Spleen (tissue), 11 donors: ENCODE data around the gene CDNF. TPM values are rescaled to one million over a fixed set of nuclear protein-coding genes. Genes with fewer than 3 reads are reported as not detected.

Source experiments
- DNase-seq: peaks from one replicate; pipeline ENCODE4 v3.0.0-alpha.2; 2020
- H3K27ac ChIP-seq, 8 donors: fragments of 200-600 bp; sonication (generic) in 7 of 8; 1 replicate in 4 of 8; 2 replicates in 4 of 8; pipeline versions ENCODE4 v1.5.0 to v1.8.0; 2016 to 2021; ENCODE audit warnings: inconsistent platforms in 4 of 8, mild to moderate bottlenecking in 4 of 8, moderate library complexity in 1 of 8
- H3K27me3 ChIP-seq, 7 donors: fragments of 200-600 bp; sonication (generic) in 6 of 7; replicated peaks in 1 of 7; 1 replicate in 4 of 7; 2 replicates in 3 of 7; pipeline versions ENCODE4 v1.5.0 to v1.8.0; 2016 to 2021; ENCODE audit warnings: inconsistent platforms in 3 of 7, mild to moderate bottlenecking in 1 of 7
- H3K36me3 ChIP-seq, 6 donors: fragments of 200-600 bp; sonication (generic) in 5 of 6; 1 replicate in 4 of 6; 2 replicates in 2 of 6; pipeline versions ENCODE4 v1.5.0 to v1.8.0; 2016 to 2021; ENCODE audit warnings: inconsistent platforms in 2 of 6
- H3K4me1 ChIP-seq, 6 donors: fragments of 200-600 bp; sonication (generic) in 5 of 6; 1 replicate in 3 of 6; 2 replicates in 3 of 6; pipeline versions ENCODE4 v1.5.0 to v1.8.0; 2016 to 2021; ENCODE audit warnings: inconsistent platforms in 3 of 6
- H3K4me3 ChIP-seq, 8 donors: fragments of 200-600 bp; sonication (generic) in 7 of 8; 1 replicate in 4 of 8; 2 replicates in 4 of 8; pipeline versions ENCODE4 v1.5.0 to v1.8.0; 2016 to 2021; ENCODE audit warnings: inconsistent platforms in 4 of 8, mild to moderate bottlenecking in 4 of 8, moderate library complexity in 2 of 8
- H3K9me3 ChIP-seq, 8 donors: fragments of 200-600 bp; sonication (generic) in 7 of 8; 1 replicate in 4 of 8; 2 replicates in 4 of 8; pipeline versions ENCODE4 v1.5.0 to v1.8.0; 2016 to 2021; ENCODE audit warnings: inconsistent platforms in 4 of 8
- POLR2A ChIP-seq, 3 donors: fragments of 450-650 bp; IDR thresholded peaks; one replicate each; pipeline ENCODE4 v1.5.1; 2017; ENCODE audit warnings: antibody characterized with exemption in 3 of 3, mild to moderate bottlenecking in 1 of 3
- POLR2AphosphoS5 ChIP-seq, 3 donors: sonication (generic); formaldehyde crosslinking; IDR thresholded peaks; one replicate each; pipeline ENCODE4 v1.5.1; 2017; ENCODE audit warnings: antibody characterized with exemption in 3 of 3
- WGBS, 5 donors: extraction: QIAGEN DNeasy Blood & Tissue Kit in 3 of 5; methylation state at CpG; one replicate each; pipeline versions ENCODE4 v1.1.5 to v1.1.7; 2013 to 2018; 5-methylcytosine and 5-hydroxymethylcytosine counted together
- intact Hi-C: fragments of 100-400 bp; cut with DNase I; formaldehyde crosslinking; loops from one replicate; pipeline ENCODE4 v1.15.0; 2023; ENCODE audit warnings: low total_unique reads
- polyA plus RNA-seq, 3 donors: library from polyadenylated mRNA; stranded (reverse); fragments of 200-250 nt; gene quantifications; one replicate each; pipeline ENCODE4 v1.2.1, GENCODE V29; 2013
- total RNA-seq, 7 donors: library from RNA; depleted of rRNA in 3 of 7; stranded (reverse); fragments of >200 nt in 3 of 7; fragmentation: NEBNext Ultra II Directional in 4 of 7; extraction: Animal tissue kit (Norgen Biotek cat#: 25700) in 4 of 7; gene quantifications; one replicate each; pipeline versions ENCODE4 v1.1.0 to v1.2.1, GENCODE V29; 2016 to 2021
- TF ChIP-seq, protein P1 (sequence below), 11 experiments: fragments of 200-600 bp in 7 of 11; fragments of 450-650 bp in 4 of 11; sonication (generic) in 4 of 11; IDR thresholded peaks in 8 of 11; conservative IDR thresholded peaks in 3 of 11; 1 replicate in 7 of 11; 2 replicates in 4 of 11; pipeline versions ENCODE4 v1.4.0 to v1.8.0; 2016 to 2021; ENCODE audit warnings: antibody characterized with exemption in 11 of 11, inconsistent platforms in 4 of 11, mild to moderate bottlenecking in 1 of 11
- donor health status: healthy with polysubstance abuse.
- donor health status: DM: no; HTN: no; CAD: no; lungs with moderate emphysema.
- donor health status: DM: no; HTN: no; CAD: no.
- donor health status: Bipolar disorder and iron deficiency.
- donor health status: healthy.
- donor health status: DM: no; HTN: no; CAD: no.
- donor health status: DM: yes; HTN: yes; CAD: no.

CDNF gene
- total and polyA plus RNA-seq, 10 donors: 0.67 to 2.5 (median 1.5) TPM; not detected in 1

DNA sequence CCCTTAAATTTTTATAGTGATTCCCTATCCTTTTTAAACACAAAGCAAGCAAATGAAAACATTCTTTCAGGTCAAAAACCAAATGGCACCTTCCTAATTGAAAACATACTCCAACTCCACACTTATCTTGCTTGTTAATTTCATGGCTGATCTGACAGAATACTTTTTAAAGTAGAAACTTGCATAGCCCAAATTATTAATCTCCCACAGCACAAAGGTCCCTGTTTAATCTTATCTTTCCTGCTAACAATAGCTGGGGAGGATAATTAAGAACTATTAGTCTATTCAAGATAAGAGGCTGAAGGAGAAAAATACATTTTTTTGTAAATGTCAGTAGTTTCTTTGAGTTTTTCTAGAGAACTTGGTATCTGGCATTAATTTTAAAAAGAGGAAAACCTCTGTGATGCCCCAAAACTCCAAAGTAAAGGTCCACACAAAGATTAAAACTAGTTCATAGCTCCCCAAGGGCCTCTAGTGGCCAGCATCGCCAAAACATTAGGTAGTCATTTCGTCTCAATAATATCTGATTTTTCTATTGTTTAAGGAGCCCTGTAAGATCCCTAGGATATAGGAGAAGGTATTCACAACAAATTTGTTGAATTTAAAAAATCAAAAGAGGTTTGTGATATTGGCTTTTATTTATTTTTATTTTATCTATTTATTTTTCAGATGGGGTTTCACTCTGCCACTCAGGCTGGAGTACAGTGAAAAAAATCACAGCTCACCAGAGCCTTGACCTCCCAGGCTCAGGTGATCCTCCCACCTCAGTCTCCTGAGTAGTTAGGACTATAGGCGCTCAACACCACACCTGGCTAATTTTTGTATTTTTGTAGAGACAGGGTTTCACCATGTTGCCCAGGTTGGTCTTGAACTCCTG lies 14.7 kb downstream of the CDNF start:
- no peaks in the 10 kb centered on the region for H3K36me3 ChIP-seq
- H3K9me3 ChIP-seq: no peaks in the 10 kb centered on the region
- H3K4me3 ChIP-seq: no peak overlapping the region
- H3K27ac ChIP-seq: no peak overlapping the region
- WGBS, 5 donors: 28 to 36% (median 35%) methylated on average over 3 of the region's 3 CpGs
- TF ChIP-seq, protein P1, sequence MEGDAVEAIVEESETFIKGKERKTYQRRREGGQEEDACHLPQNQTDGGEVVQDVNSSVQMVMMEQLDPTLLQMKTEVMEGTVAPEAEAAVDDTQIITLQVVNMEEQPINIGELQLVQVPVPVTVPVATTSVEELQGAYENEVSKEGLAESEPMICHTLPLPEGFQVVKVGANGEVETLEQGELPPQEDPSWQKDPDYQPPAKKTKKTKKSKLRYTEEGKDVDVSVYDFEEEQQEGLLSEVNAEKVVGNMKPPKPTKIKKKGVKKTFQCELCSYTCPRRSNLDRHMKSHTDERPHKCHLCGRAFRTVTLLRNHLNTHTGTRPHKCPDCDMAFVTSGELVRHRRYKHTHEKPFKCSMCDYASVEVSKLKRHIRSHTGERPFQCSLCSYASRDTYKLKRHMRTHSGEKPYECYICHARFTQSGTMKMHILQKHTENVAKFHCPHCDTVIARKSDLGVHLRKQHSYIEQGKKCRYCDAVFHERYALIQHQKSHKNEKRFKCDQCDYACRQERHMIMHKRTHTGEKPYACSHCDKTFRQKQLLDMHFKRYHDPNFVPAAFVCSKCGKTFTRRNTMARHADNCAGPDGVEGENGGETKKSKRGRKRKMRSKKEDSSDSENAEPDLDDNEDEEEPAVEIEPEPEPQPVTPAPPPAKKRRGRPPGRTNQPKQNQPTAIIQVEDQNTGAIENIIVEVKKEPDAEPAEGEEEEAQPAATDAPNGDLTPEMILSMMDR (IDR thresholded peaks at IDR 0.05 in 8 of 11, conservative IDR thresholded peaks at IDR 0.05 in 3 of 11): peak in 10 of 11 experiments; percentile 34 to 66 (median 53)
- TF ChIP-seq POLR2AphosphoS5 (IDR thresholded peaks at IDR 0.05): no peak
- peaks cover 0 to 15% (median 7%) of the 10 kb centered on the region in 6 donors for H3K4me1 ChIP-seq
- intact Hi-C loops: loop anchor here (5.0 kb wide), 1 partner anchor 281 kb away; no protein-coding TSS in a partner anchor
- DNase-seq: no peak
- no peaks in the 10 kb centered on the region for H3K27me3 ChIP-seq

DNA sequence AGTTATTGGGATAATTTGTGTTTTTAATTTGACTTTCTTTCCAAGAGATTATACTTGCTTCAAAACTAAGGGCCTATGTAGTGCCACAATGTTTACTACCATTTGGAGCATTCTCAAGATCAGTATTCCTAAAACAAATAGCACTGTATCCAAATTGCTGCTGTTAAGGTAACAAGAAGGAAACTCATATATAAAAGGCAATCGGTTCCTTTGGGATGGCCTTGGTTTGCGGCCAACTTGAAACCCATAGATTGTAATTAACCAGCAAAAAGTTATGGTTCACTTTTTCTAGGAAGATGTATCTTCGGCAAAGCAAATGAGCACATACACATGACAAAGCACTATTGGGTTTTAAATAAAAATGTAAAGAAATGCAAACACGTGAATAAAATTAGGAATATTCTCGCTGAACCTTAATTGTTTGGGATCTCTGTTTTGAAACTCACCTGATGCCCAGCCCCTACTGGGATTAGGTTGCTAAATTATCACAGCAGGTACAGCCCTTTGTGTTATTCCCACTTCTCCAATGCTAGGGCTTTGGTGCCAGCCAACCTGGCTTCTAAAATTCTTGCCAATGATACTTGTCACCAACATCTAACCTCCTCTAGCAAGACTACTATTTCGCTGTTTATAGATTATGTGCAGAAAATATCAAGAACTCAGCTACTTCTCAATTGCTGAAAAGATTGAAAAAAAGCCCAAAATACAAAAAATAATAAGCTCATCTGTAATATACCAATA lies 16.0 kb downstream of the CDNF start:
- no peaks in the 10 kb centered on the region for H3K36me3 ChIP-seq
- DNase-seq: no peak
- H3K27me3 ChIP-seq: no peaks in the 10 kb centered on the region
- TF ChIP-seq, protein P1 (IDR thresholded peaks at IDR 0.05 in 8 of 11, conservative IDR thresholded peaks at IDR 0.05 in 3 of 11): no peak
- TF ChIP-seq POLR2AphosphoS5 (IDR thresholded peaks at IDR 0.05) (no peak), POLR2A (IDR thresholded peaks at IDR 0.05) (no peak)
- H3K9me3 ChIP-seq: no peaks in the 10 kb centered on the region
- no peak overlapping the region for H3K4me3 ChIP-seq
- no peak overlapping the region for H3K27ac ChIP-seq
- peaks cover 0 to 15% (median 7%) of the 10 kb centered on the region in 6 donors for H3K4me1 ChIP-seq
- intact Hi-C loops: loop anchor here (5.0 kb wide), 1 partner anchor 280 kb away; no protein-coding TSS in a partner anchor
- 75 to 88% (median 82%) methylated on average over 6 of the region's 6 CpGs for WGBS, 5 donors

DNA sequence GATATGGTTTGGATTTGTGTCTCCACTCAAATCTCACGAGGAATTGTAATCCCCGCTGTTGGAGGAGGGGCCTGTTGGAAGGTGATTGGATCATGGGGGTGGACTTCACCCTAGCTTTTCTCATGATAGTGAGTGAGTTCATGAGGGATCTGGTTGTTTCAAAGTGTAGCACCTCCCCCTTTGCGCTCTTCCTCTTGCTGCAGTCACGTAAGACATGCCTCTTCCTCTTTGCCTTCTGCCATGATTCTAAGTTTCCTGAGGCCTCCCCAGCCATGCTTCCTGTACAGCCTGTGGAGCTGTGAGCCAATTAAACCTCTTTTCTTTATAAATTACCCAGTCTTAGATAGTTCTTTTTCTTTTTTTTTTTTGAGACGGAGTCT lies 17.1 kb downstream of the CDNF start:
- TF ChIP-seq, protein P1 (IDR thresholded peaks at IDR 0.05 in 8 of 11, conservative IDR thresholded peaks at IDR 0.05 in 3 of 11): no peak
- no peak for TF ChIP-seq POLR2A (IDR thresholded peaks at IDR 0.05)
- no peak for TF ChIP-seq POLR2AphosphoS5 (IDR thresholded peaks at IDR 0.05)
- Histone ChIP-seq H3K36me3 (no peaks in the 10 kb centered on the region), H3K9me3 (no peaks in the 10 kb centered on the region), H3K4me1 (peaks cover 0 to 10% (median 7%) of the 10 kb centered on the region in 6 donors), H3K4me3 (no peak overlapping the region), H3K27me3 (no peaks in the 10 kb centered on the region), H3K27ac (no peak overlapping the region)
- intact Hi-C loops: loop anchor here (5.0 kb wide), 1 partner anchor 278 kb away; no protein-coding TSS in a partner anchor
- 74 to 87% (median 81%) methylated on average over 5 of the region's 5 CpGs for WGBS, 5 donors
- no peak for DNase-seq
